ENCODE measurements around the gene TBXAS1. TPM values are rescaled to one million over a fixed set of nuclear protein-coding genes. Genes with fewer than 3 reads are reported as not detected.

The TBXAS1 gene
- total RNA-seq, 1 experiment from 2014 or later = 2.3 TPM

DNA sequence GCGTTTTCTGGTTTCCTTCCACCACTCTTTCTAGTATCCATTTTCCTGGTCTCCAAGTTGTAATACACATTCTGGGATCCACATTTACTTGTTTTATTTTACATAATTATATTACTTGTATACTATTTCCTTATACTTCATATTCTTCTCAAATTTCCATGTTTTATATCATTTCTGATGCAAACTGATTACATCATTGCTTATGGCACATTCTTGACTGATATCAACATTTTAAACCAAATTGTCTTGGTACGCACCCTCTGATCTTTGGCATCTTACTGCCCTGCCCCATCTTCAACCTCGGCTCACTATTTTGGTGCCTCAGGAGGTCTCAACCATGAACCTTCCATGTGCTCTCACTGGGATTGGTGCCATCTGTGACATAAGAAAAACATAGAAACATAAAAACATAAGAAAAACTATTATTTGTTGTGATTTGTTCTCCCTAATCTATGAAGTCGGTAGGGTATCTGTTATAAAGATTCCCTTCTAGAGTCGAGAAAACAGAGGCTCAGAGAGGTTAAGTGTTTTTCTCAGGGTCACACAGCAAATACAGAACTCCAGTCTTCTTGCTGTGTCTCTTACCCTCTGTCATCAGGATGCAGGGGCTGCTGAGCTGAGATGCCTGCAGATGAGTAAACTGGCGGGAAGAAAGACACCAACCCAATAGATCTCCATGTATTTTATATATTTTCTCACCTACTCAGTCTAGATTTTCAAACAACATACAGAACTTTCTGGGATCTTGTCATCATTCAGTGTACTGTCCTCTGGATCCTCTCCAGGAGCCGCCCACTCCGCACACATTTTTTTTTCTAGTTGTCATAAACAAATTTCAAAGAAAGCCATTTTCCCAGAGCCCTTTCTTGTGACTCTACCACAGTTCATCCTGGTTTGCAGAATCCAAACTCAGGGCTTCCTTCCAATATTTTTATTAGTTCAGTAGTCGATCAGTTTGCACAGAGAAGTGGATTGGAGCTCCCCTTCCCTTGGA is 154.2 kb downstream of the TBXAS1 start:
- ChIA-PET POLR2A (no interaction called here), CTCF (no interaction called here)
- Mint-ChIP-seq H3K27me3 (ENCODE audit: low read depth) (no peaks in the 10 kb centered on the region), H3K4me1 (peaks cover 18% of the 10 kb centered on the region), H3K27ac (no peak overlapping the region), H3K9me3 (peaks cover 6% of the 10 kb centered on the region; the same call in 1 of the 2 replicates), H3K4me3 (no peak overlapping the region), H3K36me3 (no peaks in the 10 kb centered on the region)
- DNase-seq (ENCODE audit: low spot score) = no peak
- ATAC-seq = no peak
- TF ChIP-seq, protein P1, sequence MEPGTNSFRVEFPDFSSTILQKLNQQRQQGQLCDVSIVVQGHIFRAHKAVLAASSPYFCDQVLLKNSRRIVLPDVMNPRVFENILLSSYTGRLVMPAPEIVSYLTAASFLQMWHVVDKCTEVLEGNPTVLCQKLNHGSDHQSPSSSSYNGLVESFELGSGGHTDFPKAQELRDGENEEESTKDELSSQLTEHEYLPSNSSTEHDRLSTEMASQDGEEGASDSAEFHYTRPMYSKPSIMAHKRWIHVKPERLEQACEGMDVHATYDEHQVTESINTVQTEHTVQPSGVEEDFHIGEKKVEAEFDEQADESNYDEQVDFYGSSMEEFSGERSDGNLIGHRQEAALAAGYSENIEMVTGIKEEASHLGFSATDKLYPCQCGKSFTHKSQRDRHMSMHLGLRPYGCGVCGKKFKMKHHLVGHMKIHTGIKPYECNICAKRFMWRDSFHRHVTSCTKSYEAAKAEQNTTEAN (CRISPR knock-in tag; IDR thresholded peaks at IDR 0.05) = no peak
- TF ChIP-seq OVOL2 (CRISPR knock-in tag; IDR thresholded peaks at IDR 0.05; ENCODE audit: borderline replicate concordance) (no peak), ZNF121 (CRISPR knock-in tag; IDR thresholded peaks at IDR 0.05) (0 out of 2 replicates have a peak, but pooled peaks have one; percentile 35), NR3C1 (CRISPR knock-in tag; conservative IDR thresholded peaks at IDR 0.05; ENCODE audit: low read depth) (no peak), JAZF1 (CRISPR knock-in tag; IDR thresholded peaks at IDR 0.05) (no peak)
- TF ChIP-seq, protein P2, sequence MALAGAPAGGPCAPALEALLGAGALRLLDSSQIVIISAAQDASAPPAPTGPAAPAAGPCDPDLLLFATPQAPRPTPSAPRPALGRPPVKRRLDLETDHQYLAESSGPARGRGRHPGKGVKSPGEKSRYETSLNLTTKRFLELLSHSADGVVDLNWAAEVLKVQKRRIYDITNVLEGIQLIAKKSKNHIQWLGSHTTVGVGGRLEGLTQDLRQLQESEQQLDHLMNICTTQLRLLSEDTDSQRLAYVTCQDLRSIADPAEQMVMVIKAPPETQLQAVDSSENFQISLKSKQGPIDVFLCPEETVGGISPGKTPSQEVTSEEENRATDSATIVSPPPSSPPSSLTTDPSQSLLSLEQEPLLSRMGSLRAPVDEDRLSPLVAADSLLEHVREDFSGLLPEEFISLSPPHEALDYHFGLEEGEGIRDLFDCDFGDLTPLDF (CRISPR knock-in tag; IDR thresholded peaks at IDR 0.05) = no peak
- TF ChIP-seq, protein P3, sequence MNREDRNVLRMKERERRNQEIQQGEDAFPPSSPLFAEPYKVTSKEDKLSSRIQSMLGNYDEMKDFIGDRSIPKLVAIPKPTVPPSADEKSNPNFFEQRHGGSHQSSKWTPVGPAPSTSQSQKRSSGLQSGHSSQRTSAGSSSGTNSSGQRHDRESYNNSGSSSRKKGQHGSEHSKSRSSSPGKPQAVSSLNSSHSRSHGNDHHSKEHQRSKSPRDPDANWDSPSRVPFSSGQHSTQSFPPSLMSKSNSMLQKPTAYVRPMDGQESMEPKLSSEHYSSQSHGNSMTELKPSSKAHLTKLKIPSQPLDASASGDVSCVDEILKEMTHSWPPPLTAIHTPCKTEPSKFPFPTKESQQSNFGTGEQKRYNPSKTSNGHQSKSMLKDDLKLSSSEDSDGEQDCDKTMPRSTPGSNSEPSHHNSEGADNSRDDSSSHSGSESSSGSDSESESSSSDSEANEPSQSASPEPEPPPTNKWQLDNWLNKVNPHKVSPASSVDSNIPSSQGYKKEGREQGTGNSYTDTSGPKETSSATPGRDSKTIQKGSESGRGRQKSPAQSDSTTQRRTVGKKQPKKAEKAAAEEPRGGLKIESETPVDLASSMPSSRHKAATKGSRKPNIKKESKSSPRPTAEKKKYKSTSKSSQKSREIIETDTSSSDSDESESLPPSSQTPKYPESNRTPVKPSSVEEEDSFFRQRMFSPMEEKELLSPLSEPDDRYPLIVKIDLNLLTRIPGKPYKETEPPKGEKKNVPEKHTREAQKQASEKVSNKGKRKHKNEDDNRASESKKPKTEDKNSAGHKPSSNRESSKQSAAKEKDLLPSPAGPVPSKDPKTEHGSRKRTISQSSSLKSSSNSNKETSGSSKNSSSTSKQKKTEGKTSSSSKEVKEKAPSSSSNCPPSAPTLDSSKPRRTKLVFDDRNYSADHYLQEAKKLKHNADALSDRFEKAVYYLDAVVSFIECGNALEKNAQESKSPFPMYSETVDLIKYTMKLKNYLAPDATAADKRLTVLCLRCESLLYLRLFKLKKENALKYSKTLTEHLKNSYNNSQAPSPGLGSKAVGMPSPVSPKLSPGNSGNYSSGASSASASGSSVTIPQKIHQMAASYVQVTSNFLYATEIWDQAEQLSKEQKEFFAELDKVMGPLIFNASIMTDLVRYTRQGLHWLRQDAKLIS (CRISPR knock-in tag; IDR thresholded peaks at IDR 0.05; ENCODE audit: borderline replicate concordance) = no peak
- TF ChIP-seq, protein P4, sequence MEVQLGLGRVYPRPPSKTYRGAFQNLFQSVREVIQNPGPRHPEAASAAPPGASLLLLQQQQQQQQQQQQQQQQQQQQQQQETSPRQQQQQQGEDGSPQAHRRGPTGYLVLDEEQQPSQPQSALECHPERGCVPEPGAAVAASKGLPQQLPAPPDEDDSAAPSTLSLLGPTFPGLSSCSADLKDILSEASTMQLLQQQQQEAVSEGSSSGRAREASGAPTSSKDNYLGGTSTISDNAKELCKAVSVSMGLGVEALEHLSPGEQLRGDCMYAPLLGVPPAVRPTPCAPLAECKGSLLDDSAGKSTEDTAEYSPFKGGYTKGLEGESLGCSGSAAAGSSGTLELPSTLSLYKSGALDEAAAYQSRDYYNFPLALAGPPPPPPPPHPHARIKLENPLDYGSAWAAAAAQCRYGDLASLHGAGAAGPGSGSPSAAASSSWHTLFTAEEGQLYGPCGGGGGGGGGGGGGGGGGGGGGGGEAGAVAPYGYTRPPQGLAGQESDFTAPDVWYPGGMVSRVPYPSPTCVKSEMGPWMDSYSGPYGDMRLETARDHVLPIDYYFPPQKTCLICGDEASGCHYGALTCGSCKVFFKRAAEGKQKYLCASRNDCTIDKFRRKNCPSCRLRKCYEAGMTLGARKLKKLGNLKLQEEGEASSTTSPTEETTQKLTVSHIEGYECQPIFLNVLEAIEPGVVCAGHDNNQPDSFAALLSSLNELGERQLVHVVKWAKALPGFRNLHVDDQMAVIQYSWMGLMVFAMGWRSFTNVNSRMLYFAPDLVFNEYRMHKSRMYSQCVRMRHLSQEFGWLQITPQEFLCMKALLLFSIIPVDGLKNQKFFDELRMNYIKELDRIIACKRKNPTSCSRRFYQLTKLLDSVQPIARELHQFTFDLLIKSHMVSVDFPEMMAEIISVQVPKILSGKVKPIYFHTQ (CRISPR knock-in tag; IDR thresholded peaks at IDR 0.05) = no peak

DNA sequence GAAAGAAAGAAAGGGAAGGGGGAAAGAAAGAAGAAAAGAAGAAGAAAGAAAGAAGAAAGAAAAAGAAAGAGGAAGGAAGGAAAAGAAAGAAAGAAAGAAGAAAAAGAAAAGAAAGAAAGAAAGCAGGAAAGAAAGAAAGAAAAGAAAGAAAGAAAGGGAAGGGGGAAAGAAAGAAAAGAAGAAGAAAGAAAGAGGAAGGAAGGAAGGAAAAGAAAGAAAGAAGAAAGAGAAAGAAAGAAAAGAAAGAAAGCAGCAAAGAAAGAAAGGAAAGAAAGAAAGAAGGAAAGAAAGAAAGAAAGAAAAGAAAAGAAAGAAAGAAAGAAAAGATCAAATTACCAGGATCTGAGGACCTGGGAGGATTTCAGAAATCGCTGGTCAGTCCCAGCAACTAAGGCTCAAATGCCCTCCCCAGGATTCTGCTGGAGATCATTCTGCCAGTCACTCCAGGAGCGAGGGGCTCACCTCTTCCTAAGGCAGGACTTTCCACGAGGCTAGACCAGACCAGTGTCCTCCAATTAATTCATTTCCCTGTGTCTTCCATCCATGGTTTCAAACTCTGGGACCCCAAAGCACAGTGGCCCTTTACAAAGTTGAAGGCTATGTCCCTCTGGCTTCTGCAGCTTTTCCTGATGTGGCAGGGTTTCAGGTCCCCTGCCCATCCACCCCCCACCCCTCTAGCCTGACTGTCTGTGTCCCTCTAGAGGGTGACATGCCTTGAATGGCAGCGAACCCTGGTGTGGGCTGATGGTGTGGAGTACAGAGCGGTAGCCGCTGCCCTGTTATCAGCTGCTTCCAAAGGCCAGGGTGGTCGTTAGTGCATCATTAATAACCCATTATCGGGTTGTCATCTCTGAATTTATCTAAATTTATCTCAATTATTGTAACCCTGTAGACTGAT is 155.8 kb downstream of the TBXAS1 start:
- Mint-ChIP-seq H3K4me1 (peaks cover 22% of the 10 kb centered on the region), H3K27ac (no peak overlapping the region), H3K4me3 (no peak overlapping the region), H3K27me3 (ENCODE audit: low read depth) (no peaks in the 10 kb centered on the region; the same call in 1 of the 2 replicates), H3K9me3 (peaks cover 6% of the 10 kb centered on the region; the same call in 1 of the 2 replicates), H3K36me3 (no peaks in the 10 kb centered on the region)
- DNase-seq (ENCODE audit: low spot score) = no peak
- ChIA-PET CTCF (no interaction called here), POLR2A (no interaction called here)
- ATAC-seq = no peak
- TF ChIP-seq, protein P5, sequence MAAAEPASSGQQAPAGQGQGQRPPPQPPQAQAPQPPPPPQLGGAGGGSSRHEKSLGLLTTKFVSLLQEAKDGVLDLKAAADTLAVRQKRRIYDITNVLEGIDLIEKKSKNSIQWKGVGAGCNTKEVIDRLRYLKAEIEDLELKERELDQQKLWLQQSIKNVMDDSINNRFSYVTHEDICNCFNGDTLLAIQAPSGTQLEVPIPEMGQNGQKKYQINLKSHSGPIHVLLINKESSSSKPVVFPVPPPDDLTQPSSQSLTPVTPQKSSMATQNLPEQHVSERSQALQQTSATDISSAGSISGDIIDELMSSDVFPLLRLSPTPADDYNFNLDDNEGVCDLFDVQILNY (CRISPR knock-in tag; IDR thresholded peaks at IDR 0.05) = no peak
- TF ChIP-seq JUN (CRISPR knock-in tag; IDR thresholded peaks at IDR 0.05) = no peak
- TF ChIP-seq, protein P6, sequence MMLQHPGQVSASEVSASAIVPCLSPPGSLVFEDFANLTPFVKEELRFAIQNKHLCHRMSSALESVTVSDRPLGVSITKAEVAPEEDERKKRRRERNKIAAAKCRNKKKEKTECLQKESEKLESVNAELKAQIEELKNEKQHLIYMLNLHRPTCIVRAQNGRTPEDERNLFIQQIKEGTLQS (CRISPR knock-in tag; conservative IDR thresholded peaks at IDR 0.05) = no peak
- no peak for TF ChIP-seq KAT7 (CRISPR knock-in tag; IDR thresholded peaks at IDR 0.05; ENCODE audit: borderline replicate concordance)
- TF ChIP-seq TCF7 (CRISPR knock-in tag; IDR thresholded peaks at IDR 0.05; ENCODE audit: low read depth) = no peak
- no peak for TF ChIP-seq TP53 (CRISPR knock-in tag; IDR thresholded peaks at IDR 0.05)
- TF ChIP-seq, protein P7, sequence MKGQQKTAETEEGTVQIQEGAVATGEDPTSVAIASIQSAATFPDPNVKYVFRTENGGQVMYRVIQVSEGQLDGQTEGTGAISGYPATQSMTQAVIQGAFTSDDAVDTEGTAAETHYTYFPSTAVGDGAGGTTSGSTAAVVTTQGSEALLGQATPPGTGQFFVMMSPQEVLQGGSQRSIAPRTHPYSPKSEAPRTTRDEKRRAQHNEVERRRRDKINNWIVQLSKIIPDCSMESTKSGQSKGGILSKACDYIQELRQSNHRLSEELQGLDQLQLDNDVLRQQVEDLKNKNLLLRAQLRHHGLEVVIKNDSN (CRISPR knock-in tag; IDR thresholded peaks at IDR 0.05) = no peak
- TF ChIP-seq, protein P8, sequence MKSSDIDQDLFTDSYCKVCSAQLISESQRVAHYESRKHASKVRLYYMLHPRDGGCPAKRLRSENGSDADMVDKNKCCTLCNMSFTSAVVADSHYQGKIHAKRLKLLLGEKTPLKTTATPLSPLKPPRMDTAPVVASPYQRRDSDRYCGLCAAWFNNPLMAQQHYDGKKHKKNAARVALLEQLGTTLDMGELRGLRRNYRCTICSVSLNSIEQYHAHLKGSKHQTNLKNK (CRISPR knock-in tag; IDR thresholded peaks at IDR 0.05) = no peak
- TF ChIP-seq, protein P1 (CRISPR knock-in tag; IDR thresholded peaks at IDR 0.05) = no peak

Measured in WTC11 (cell line).